NB4 (cell line): ENCODE results near the gene SRGAP2B.
"Not testable (repeated sequence)": the region's sequence is repeated elsewhere in the genome, so short reads cannot be mapped to it uniquely, and the experiment has no call there.

Experiments used
- POLR2A ChIP-seq: IDR thresholded peaks from 2 replicates; pipeline ENCODE4 v1.6.1; 2011; ENCODE audit warnings: mild to moderate bottlenecking; ENCODE audit not compliant: insufficient read length; ENCODE audit errors: extremely low read depth
- TF ChIP-seq, protein P1 (sequence below): IDR thresholded peaks from one replicate; pipeline ENCODE4 v1.5.1; 2012; ENCODE audit warnings: low read depth, low read length
- TF ChIP-seq, protein P2 (sequence below): IDR thresholded peaks from 2 replicates; pipeline ENCODE4 v1.6.1; 2011; ENCODE audit warnings: low read depth, low read length

GRCh38 chr1:145055217-145055760, 39.8 kb downstream of the SRGAP2B start:
- TF ChIP-seq, protein P1, sequence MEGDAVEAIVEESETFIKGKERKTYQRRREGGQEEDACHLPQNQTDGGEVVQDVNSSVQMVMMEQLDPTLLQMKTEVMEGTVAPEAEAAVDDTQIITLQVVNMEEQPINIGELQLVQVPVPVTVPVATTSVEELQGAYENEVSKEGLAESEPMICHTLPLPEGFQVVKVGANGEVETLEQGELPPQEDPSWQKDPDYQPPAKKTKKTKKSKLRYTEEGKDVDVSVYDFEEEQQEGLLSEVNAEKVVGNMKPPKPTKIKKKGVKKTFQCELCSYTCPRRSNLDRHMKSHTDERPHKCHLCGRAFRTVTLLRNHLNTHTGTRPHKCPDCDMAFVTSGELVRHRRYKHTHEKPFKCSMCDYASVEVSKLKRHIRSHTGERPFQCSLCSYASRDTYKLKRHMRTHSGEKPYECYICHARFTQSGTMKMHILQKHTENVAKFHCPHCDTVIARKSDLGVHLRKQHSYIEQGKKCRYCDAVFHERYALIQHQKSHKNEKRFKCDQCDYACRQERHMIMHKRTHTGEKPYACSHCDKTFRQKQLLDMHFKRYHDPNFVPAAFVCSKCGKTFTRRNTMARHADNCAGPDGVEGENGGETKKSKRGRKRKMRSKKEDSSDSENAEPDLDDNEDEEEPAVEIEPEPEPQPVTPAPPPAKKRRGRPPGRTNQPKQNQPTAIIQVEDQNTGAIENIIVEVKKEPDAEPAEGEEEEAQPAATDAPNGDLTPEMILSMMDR: not testable (repeated sequence)
- TF ChIP-seq, protein P2, sequence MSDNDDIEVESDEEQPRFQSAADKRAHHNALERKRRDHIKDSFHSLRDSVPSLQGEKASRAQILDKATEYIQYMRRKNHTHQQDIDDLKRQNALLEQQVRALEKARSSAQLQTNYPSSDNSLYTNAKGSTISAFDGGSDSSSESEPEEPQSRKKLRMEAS: not testable (repeated sequence)
- TF ChIP-seq POLR2A: not testable (repeated sequence)
